Caco-2 (cell line): ENCODE data around the gene CACNA1B. TPM values are rescaled to one million over a fixed set of nuclear protein-coding genes. Genes with fewer than 3 reads are reported as not detected.

Experiments used
- BruUV-seq: library from RNA; stranded (reverse); fragments of 400-500 nt; replicated peaks from 2 replicates; lab custom pipeline; 2021; lab: Mats Ljungman, UMichigan
- CTCF ChIA-PET: fragments of 300-600 bp; sonication (Branson Sonifier 250); formaldehyde crosslinking; loops from one replicate; lab custom pipeline; 2022; ENCODE audit warnings: antibody characterized with exemption; lab: Charles Lee
- POLR2A ChIA-PET: fragments of 300-600 bp; sonication (Branson Sonifier 250); formaldehyde crosslinking; loops from one replicate; lab custom pipeline; 2022; ENCODE audit warnings: antibody characterized with exemption; lab: Charles Lee
- DNase-seq, 2 experiments: peaks; one replicate each; pipeline versions ENCODE4 v3.0.0 to v3.0.0-alpha.2; 2020 to 2022
- H3K27me3 ChIP-seq: replicated peaks from 2 replicates; pipeline ENCODE4 v1.6.0; 2011; ENCODE audit warnings: low read length; ENCODE audit not compliant: control insufficient read depth, insufficient read depth
- H3K36me3 ChIP-seq: 2 replicates; pipeline ENCODE4 v1.5.1; 2011; ENCODE audit warnings: low read length; ENCODE audit not compliant: control insufficient read depth, insufficient read depth
- H3K4me1 ChIP-seq: fragments of 250-450 bp; sonication (Bioruptor Pico); 2 replicates; pipeline ENCODE4 v1.5.1; 2020; ENCODE audit warnings: mild to moderate bottlenecking
- H3K4me3 ChIP-seq: 2 replicates; pipeline ENCODE4 v1.5.1; 2011; ENCODE audit warnings: low read depth, mild to moderate bottlenecking, control low read depth, low read length
- H3K9me3 ChIP-seq: fragments of 250-450 bp; sonication (Bioruptor Pico); 2 replicates; pipeline ENCODE4 v1.5.1; 2020; ENCODE audit warnings: mild to moderate bottlenecking, moderate library complexity
- H3K27ac Mint-ChIP-seq: one replicate; pipeline ENCODE4 v1.8.0; 2022; ENCODE audit warnings: mixed read lengths; ENCODE audit not compliant: unreplicated experiment
- H3K27me3 Mint-ChIP-seq: one replicate; pipeline ENCODE4 v1.8.0; 2022; ENCODE audit warnings: mixed read lengths; ENCODE audit not compliant: insufficient read depth, unreplicated experiment
- H3K36me3 Mint-ChIP-seq: one replicate; pipeline ENCODE4 v1.8.0; 2022; ENCODE audit warnings: mild to moderate bottlenecking, mixed read lengths; ENCODE audit not compliant: insufficient read depth, unreplicated experiment
- H3K4me1 Mint-ChIP-seq: one replicate; pipeline ENCODE4 v1.8.0; 2022; ENCODE audit warnings: low read depth, mixed read lengths; ENCODE audit not compliant: unreplicated experiment
- H3K4me3 Mint-ChIP-seq: one replicate; pipeline ENCODE4 v1.8.0; 2022; ENCODE audit warnings: mild to moderate bottlenecking, moderate library complexity, mixed read lengths; ENCODE audit not compliant: unreplicated experiment
- H3K9me3 Mint-ChIP-seq: one replicate; pipeline ENCODE4 v1.8.0; 2022; ENCODE audit warnings: mixed read lengths; ENCODE audit not compliant: unreplicated experiment
- intact Hi-C: fragments of 100-400 bp; cut with micrococcal nuclease; formaldehyde crosslinking; loops from one replicate; pipeline ENCODE4 v1.10.0; 2022; ENCODE audit not compliant: unreplicated experiment
- total RNA-seq: library from RNA; stranded (reverse); gene quantifications from 2 replicates; pipeline ENCODE4 v1.2.3, GENCODE V29; 2022
- TF ChIP-seq, protein P1 (sequence below), 2 experiments: fragments of 200-600 bp in 1 of 2; IDR thresholded peaks; 1 replicate in 1 of 2; 2 replicates in 1 of 2; pipeline versions ENCODE4 v1.5.1 to v1.8.0; 2011 to 2022; ENCODE audit warnings: antibody characterized with exemption in 1 of 2, control low read depth in 1 of 2, inconsistent platforms in 1 of 2, low read depth in 1 of 2, low read length in 1 of 2, mild to moderate bottlenecking in 1 of 2, moderate library complexity in 1 of 2; ENCODE audit not compliant: insufficient read depth in 1 of 2, severe bottlenecking in 1 of 2, unreplicated experiment in 1 of 2

Gene CACNA1B
- total RNA-seq, 1 experiment from 2014 or later: 0.11 TPM

GRCh38 chr9:138050472-138051330 is 173.1 kb downstream of the CACNA1B start:
- H3K4me1 Mint-ChIP-seq: no peaks in the 10 kb centered on the region
- no peaks in the 10 kb centered on the region for H3K9me3 ChIP-seq
- no TSS peak for BruUV-seq
- peaks cover 6% of the 10 kb centered on the region for H3K27me3 Mint-ChIP-seq
- ChIA-PET POLR2A (no interaction called here), CTCF (no interaction called here)
- H3K27ac Mint-ChIP-seq: no peak overlapping the region
- H3K4me3 ChIP-seq: no peak overlapping the region
- H3K9me3 Mint-ChIP-seq: no peaks in the 10 kb centered on the region
- TF ChIP-seq, protein P1, sequence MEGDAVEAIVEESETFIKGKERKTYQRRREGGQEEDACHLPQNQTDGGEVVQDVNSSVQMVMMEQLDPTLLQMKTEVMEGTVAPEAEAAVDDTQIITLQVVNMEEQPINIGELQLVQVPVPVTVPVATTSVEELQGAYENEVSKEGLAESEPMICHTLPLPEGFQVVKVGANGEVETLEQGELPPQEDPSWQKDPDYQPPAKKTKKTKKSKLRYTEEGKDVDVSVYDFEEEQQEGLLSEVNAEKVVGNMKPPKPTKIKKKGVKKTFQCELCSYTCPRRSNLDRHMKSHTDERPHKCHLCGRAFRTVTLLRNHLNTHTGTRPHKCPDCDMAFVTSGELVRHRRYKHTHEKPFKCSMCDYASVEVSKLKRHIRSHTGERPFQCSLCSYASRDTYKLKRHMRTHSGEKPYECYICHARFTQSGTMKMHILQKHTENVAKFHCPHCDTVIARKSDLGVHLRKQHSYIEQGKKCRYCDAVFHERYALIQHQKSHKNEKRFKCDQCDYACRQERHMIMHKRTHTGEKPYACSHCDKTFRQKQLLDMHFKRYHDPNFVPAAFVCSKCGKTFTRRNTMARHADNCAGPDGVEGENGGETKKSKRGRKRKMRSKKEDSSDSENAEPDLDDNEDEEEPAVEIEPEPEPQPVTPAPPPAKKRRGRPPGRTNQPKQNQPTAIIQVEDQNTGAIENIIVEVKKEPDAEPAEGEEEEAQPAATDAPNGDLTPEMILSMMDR (IDR thresholded peaks at IDR 0.05; ENCODE audit: insufficient read depth in 1 of 2, low read depth in 1 of 2, low read length in 1 of 2, severe bottlenecking in 1 of 2, unreplicated experiment in 1 of 2): no peak
- intact Hi-C loops: no loop called here
- no peaks in the 10 kb centered on the region for H3K27me3 ChIP-seq
- no peaks in the 10 kb centered on the region for H3K36me3 ChIP-seq
- H3K36me3 Mint-ChIP-seq: no peaks in the 10 kb centered on the region
- DNase-seq: no peak
- H3K4me1 ChIP-seq: no peaks in the 10 kb centered on the region
- no peak overlapping the region for H3K4me3 Mint-ChIP-seq

- ChIA-PET POLR2A (no interaction called here), CTCF (no interaction called here)
- DNase-seq: no peak
- intact Hi-C loops: no loop called here
- Mint-ChIP-seq H3K4me3 (no peak overlapping the region), H3K27ac (no peak overlapping the region), H3K4me1 (no peaks in the 10 kb centered on the region), H3K9me3 (no peaks in the 10 kb centered on the region), H3K27me3 (peaks cover 6% of the 10 kb centered on the region), H3K36me3 (no peaks in the 10 kb centered on the region)
- no peak overlapping the region for H3K4me3 ChIP-seq
- no peaks in the 10 kb centered on the region for H3K4me1 ChIP-seq
- H3K9me3 ChIP-seq: no peaks in the 10 kb centered on the region
- TF ChIP-seq, protein P1 (IDR thresholded peaks at IDR 0.05; ENCODE audit: insufficient read depth in 1 of 2, low read depth in 1 of 2, low read length in 1 of 2, severe bottlenecking in 1 of 2, unreplicated experiment in 1 of 2): no peak
- H3K36me3 ChIP-seq: no peaks in the 10 kb centered on the region
- no TSS peak for BruUV-seq
- no peaks in the 10 kb centered on the region for H3K27me3 ChIP-seq
These were observed 174.2 kb downstream of the CACNA1B start for GRCh38 chr9:138051586-138052321.

DNA sequence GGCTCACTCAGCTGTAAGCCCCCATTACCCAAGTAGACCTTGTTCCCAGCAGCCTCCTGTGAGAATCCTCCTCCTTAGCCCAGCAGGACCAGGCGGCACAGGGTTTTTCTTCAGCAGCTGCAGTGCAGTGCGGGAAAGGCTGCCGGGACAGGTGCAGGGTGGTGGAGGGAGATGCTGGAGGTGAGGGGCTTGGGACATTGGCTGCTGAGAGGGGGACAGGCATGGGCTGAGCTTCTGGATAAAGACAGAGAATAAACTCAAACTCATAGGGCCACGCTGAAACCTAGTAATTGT is 174.7 kb downstream of the CACNA1B start:
- no peaks in the 10 kb centered on the region for H3K4me1 ChIP-seq
- DNase-seq: no peak
- BruUV-seq: no TSS peak
- H3K4me1 Mint-ChIP-seq: no peaks in the 10 kb centered on the region
- ChIA-PET CTCF (no interaction called here), POLR2A (no interaction called here)
- no peaks in the 10 kb centered on the region for H3K9me3 Mint-ChIP-seq
- peaks cover 6% of the 10 kb centered on the region for H3K27me3 Mint-ChIP-seq
- no peak overlapping the region for H3K4me3 ChIP-seq
- no peaks in the 10 kb centered on the region for H3K36me3 Mint-ChIP-seq
- intact Hi-C loops: no loop called here
- H3K36me3 ChIP-seq: no peaks in the 10 kb centered on the region
- H3K4me3 Mint-ChIP-seq: no peak overlapping the region
- TF ChIP-seq, protein P1 (IDR thresholded peaks at IDR 0.05; ENCODE audit: insufficient read depth in 1 of 2, low read depth in 1 of 2, low read length in 1 of 2, severe bottlenecking in 1 of 2, unreplicated experiment in 1 of 2): no peak
- H3K27me3 ChIP-seq: no peaks in the 10 kb centered on the region
- no peaks in the 10 kb centered on the region for H3K9me3 ChIP-seq
- H3K27ac Mint-ChIP-seq: no peak overlapping the region
